Measurements from ENCODE around the gene ELN. TPM values are rescaled to one million over a fixed set of nuclear protein-coding genes. Genes with fewer than 3 reads are reported as not detected.

Gene ELN
- total and polyA plus RNA-seq, 2 of the 8 experiments (the other 6 are each of a cell fraction or from before 2014, with no cell fraction given) = 5.1 to 5.6 TPM

DNA sequence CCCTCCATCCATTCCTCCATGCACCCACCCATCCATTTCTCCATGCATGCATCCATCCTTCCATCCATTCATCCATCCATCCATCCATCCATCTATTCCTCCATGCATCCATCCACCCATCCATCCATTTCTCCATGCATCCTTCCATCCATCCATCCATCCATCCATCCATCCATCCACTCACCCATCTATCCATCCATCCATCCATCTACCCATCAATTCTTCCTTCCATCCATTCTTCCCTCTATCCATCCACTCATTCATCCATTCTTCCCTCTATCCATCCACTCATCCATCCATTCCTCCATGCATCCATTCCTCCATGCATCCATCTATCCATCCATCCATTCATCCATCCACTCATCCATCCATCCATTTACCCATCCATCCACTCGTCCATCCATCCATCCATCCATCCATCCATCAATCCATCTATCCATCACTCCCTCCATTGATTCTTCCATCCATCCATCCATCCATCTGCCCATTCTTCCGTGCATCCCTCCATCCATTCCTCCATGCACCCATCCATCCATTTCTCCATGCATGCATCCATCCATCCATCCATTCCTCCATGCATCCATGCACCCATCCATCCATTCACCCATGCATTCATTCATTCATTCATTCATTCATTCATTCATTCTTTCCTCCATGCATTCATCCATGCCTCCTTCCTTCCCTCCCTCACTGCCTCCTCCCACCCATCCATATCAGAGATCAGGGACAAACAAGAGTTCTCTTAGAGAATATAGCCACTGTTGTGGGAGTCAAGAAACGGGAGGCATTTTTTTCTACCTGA is 22.2 kb downstream of the ELN start:
- H4K91ac ChIP-seq (replicated peaks; ENCODE audit: insufficient read length, low read length) = no peak overlapping the region
- H3K4ac ChIP-seq (replicated peaks; ENCODE audit: insufficient read length, low read depth, low read length) = no peak overlapping the region
- no peak overlapping the region for H3K4me3 ChIP-seq (ENCODE audit: extremely low read depth in 1 of 4, insufficient read depth in 2 of 4, low read depth in 3 of 4, low read length in 4 of 4)
- H2BK20ac ChIP-seq (ENCODE audit: low read length) = no peak overlapping the region
- FAIRE-seq (no peak), DNase-seq (ENCODE audit: low read depth in 1 of 2, low spot score in 2 of 2) (no peak)
- no peak overlapping the region for H3K18ac ChIP-seq (ENCODE audit: extremely low read depth, low read length)
- no peak overlapping the region for H2BK120ac ChIP-seq (replicated peaks; ENCODE audit: low read depth, low read length)
- H3K27me3 ChIP-seq (replicated peaks in 1 of 4; ENCODE audit: control insufficient read depth in 3 of 4, extremely low read depth in 1 of 4, insufficient read depth in 3 of 4, low read length in 3 of 4) = no peaks in the 10 kb centered on the region
- 72 to 100% methylated on average over 1 to 3 of the region's 3 CpGs for WGBS, 2 experiments (ENCODE audit: extremely low coverage in 1 of 2, insufficient coverage in 1 of 2, insufficient read length in 1 of 2, insufficient replicate concordance in 2 of 2, low coverage in 1 of 2, low lambda C conversion rate in 2 of 2, missing lambda C conversion rate in 1 of 2)
- no peak overlapping the region for H3K56ac ChIP-seq (replicated peaks; ENCODE audit: insufficient read length, low read depth, low read length)
- H2AFZ ChIP-seq (ENCODE audit: low read length) = no peak overlapping the region
- no peak overlapping the region for H2AK5ac ChIP-seq (ENCODE audit: low read depth, low read length)
- H2BK15ac ChIP-seq (ENCODE audit: low read length) = no peak overlapping the region
- H3K4me1 ChIP-seq (replicated peaks in 1 of 4; ENCODE audit: control insufficient read depth in 3 of 4, insufficient read depth in 4 of 4, low read length in 3 of 4) = peaks cover 0 to 8% (median 3%) of the 10 kb centered on the region in 4 experiments; a peak in 2 of 7 replicates
- H3K79me1 ChIP-seq (ENCODE audit: low read depth, low read length) = no peaks in the 10 kb centered on the region
- no peak overlapping the region for H2BK12ac ChIP-seq (ENCODE audit: low read depth, low read length)
- POLR2A ChIA-PET (ENCODE audit: partially characterized antibody) = no interaction called here
- H3K9ac ChIP-seq (replicated peaks in 1 of 4; ENCODE audit: extremely low read depth in 1 of 4, low read depth in 3 of 4, low read length in 3 of 4) = no peak overlapping the region
- no peak overlapping the region for H3K23ac ChIP-seq (ENCODE audit: insufficient read length)
- H3K4me2 ChIP-seq (ENCODE audit: insufficient read depth in 1 of 2, low read depth in 2 of 2, low read length in 2 of 2) = no peak overlapping the region
- H3K36me3 ChIP-seq (ENCODE audit: control insufficient read depth in 2 of 4, insufficient read depth in 4 of 4, low read length in 3 of 4) = no peaks in the 10 kb centered on the region
- no peaks in the 10 kb centered on the region for H3K9me3 ChIP-seq (ENCODE audit: insufficient read depth in 2 of 2, low read depth in 1 of 2, low read length in 1 of 2)
- no peak overlapping the region for H2BK5ac ChIP-seq (ENCODE audit: low read depth, low read length)
- CTCF ChIA-PET (ENCODE audit: partially characterized antibody) = no interaction called here
- no peaks in the 10 kb centered on the region for H3K79me2 ChIP-seq (ENCODE audit: control insufficient read depth in 1 of 2, insufficient read depth in 2 of 2, low read length in 2 of 2)
- H3K14ac ChIP-seq (ENCODE audit: insufficient read length) = no peak overlapping the region
- H3K27ac ChIP-seq (ENCODE audit: low read depth, low read length) = no peak overlapping the region
- no peak overlapping the region for H4K8ac ChIP-seq (ENCODE audit: extremely low read depth, insufficient read depth, low read length)
- H4K20me1 ChIP-seq (replicated peaks in 1 of 2; ENCODE audit: control insufficient read depth in 1 of 2, insufficient read depth in 2 of 2, low read length in 2 of 2) = peaks cover 0 to 2% of the 10 kb centered on the region in 2 experiments
- no peak overlapping the region for H4K5ac ChIP-seq (ENCODE audit: insufficient read length, low read depth, low read length)
- H3K23me2 ChIP-seq (ENCODE audit: low read depth, low read length) = peaks cover 28% of the 10 kb centered on the region; the same call in 1 of the 2 replicates
- TF ChIP-seq, protein P1, sequence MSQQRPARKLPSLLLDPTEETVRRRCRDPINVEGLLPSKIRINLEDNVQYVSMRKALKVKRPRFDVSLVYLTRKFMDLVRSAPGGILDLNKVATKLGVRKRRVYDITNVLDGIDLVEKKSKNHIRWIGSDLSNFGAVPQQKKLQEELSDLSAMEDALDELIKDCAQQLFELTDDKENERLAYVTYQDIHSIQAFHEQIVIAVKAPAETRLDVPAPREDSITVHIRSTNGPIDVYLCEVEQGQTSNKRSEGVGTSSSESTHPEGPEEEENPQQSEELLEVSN (IDR thresholded peaks at IDR 0.05) = no peak
- no peak for TF ChIP-seq EGR1 (IDR thresholded peaks at IDR 0.05; ENCODE audit: borderline replicate concordance, low read depth, low read length)
